WTC11 (cell line): ENCODE results near the gene MAP7. TPM values are rescaled to one million over a fixed set of nuclear protein-coding genes. Genes with fewer than 3 reads are reported as not detected.

ENCODE experiments used
- ATAC-seq: fragments of 200-7000 bp; cut with Tn5 transposase; 2 replicates; pipeline ENCODE4 v1.10.0; 2021; ENCODE audit warnings: mild to moderate bottlenecking, moderate library complexity
- CTCF ChIA-PET: fragments of 300-600 bp; sonication (Branson Sonifier 250); formaldehyde crosslinking; loops from one replicate; lab custom pipeline; 2021; ENCODE audit warnings: antibody characterized with exemption; lab: Charles Lee
- POLR2A ChIA-PET: fragments of 350-600 bp; sonication (Branson Sonifier 250); formaldehyde crosslinking; loops from one replicate; lab custom pipeline; 2021; ENCODE audit warnings: antibody characterized with exemption; lab: Charles Lee
- DNase-seq: peaks from one replicate; pipeline ENCODE4 v3.0.0; 2021; ENCODE audit warnings: low spot score
- H3K27ac Mint-ChIP-seq: 2 replicates; pipeline ENCODE4 v1.8.0; 2021; ENCODE audit warnings: mixed read lengths
- H3K27me3 Mint-ChIP-seq: 2 replicates; pipeline ENCODE4 v1.8.0; 2021; ENCODE audit warnings: low read depth, mild to moderate bottlenecking, moderate library complexity, mixed read lengths
- H3K36me3 Mint-ChIP-seq: 2 replicates; pipeline ENCODE4 v1.8.0; 2021; ENCODE audit warnings: mixed read lengths
- H3K4me1 Mint-ChIP-seq: 2 replicates; pipeline ENCODE4 v1.8.0; 2022; ENCODE audit warnings: mixed read lengths
- H3K4me3 Mint-ChIP-seq: 2 replicates; pipeline ENCODE4 v1.8.0; 2021; ENCODE audit warnings: mild to moderate bottlenecking, moderate library complexity, mixed read lengths
- H3K9me3 Mint-ChIP-seq: 2 replicates; pipeline ENCODE4 v1.8.0; 2021; ENCODE audit warnings: mixed read lengths
- ATF1 ChIP-seq: sonication (generic); formaldehyde crosslinking; IDR thresholded peaks from 2 replicates; pipeline ENCODE4 v1.8.1; 2023; ENCODE audit warnings: mild to moderate bottlenecking, moderate library complexity, missing genetic modification reagents
- E2F4 ChIP-seq: sonication (generic); formaldehyde crosslinking; IDR thresholded peaks from 2 replicates; pipeline ENCODE4 v1.8.1; 2022; ENCODE audit warnings: low read depth, mild to moderate bottlenecking, moderate library complexity, missing genetic modification reagents, borderline replicate concordance
- ELF4 ChIP-seq: sonication (generic); formaldehyde crosslinking; IDR thresholded peaks from 2 replicates; pipeline ENCODE4 v1.8.1; 2022; ENCODE audit warnings: low read depth, mild to moderate bottlenecking, moderate library complexity, missing genetic modification reagents
- ERG ChIP-seq: fragments of 250-450 bp; sonication (Bioruptor Pico); IDR thresholded peaks from 2 replicates; pipeline ENCODE4 v1.8.0; 2021; ENCODE audit warnings: mild to moderate bottlenecking
- ETV6 ChIP-seq: sonication (generic); formaldehyde crosslinking; IDR thresholded peaks from 2 replicates; pipeline ENCODE4 v1.8.1; 2022; ENCODE audit warnings: mild to moderate bottlenecking, missing genetic modification reagents
- FOXJ3 ChIP-seq: sonication (generic); formaldehyde crosslinking; IDR thresholded peaks from 2 replicates; pipeline ENCODE4 v1.9.0; 2021; ENCODE audit warnings: missing genetic modification reagents, mild to moderate bottlenecking, borderline replicate concordance
- GTF2I ChIP-seq: fragments of 250-450 bp; sonication (Bioruptor Pico); conservative IDR thresholded peaks from 2 replicates; pipeline ENCODE4 v1.4.0; 2021; ENCODE audit warnings: mild to moderate bottlenecking
- HMGXB4 ChIP-seq: sonication (generic); formaldehyde crosslinking; IDR thresholded peaks from 2 replicates; pipeline ENCODE4 v1.8.1; 2023; ENCODE audit warnings: mild to moderate bottlenecking, moderate library complexity, missing genetic modification reagents
- NR2C2 ChIP-seq: sonication (generic); formaldehyde crosslinking; IDR thresholded peaks from 2 replicates; pipeline ENCODE4 v1.8.0; 2022; ENCODE audit warnings: mild to moderate bottlenecking, missing genetic modification reagents
- OVOL2 ChIP-seq: fragments of 250-450 bp; sonication (Bioruptor Pico); IDR thresholded peaks from 2 replicates; pipeline ENCODE4 v1.9.0; 2021; ENCODE audit warnings: mild to moderate bottlenecking, borderline replicate concordance
- RELA ChIP-seq: sonication (generic); formaldehyde crosslinking; IDR thresholded peaks from 2 replicates; pipeline ENCODE4 v1.8.1; 2022; ENCODE audit warnings: missing genetic modification reagents, mild to moderate bottlenecking, borderline replicate concordance
- RORB ChIP-seq: fragments of 250-450 bp; sonication (Bioruptor Pico); IDR thresholded peaks from 2 replicates; pipeline ENCODE4 v1.9.0; 2021; ENCODE audit warnings: mild to moderate bottlenecking
- TEAD4 ChIP-seq: sonication (generic); formaldehyde crosslinking; IDR thresholded peaks from 2 replicates; pipeline ENCODE4 v1.8.0; 2022; ENCODE audit warnings: mild to moderate bottlenecking, missing genetic modification reagents
- ZBTB21 ChIP-seq: sonication (generic); formaldehyde crosslinking; IDR thresholded peaks from 2 replicates; pipeline ENCODE4 v1.8.1; 2023; ENCODE audit warnings: mild to moderate bottlenecking, missing genetic modification reagents, borderline replicate concordance
- ZNF317 ChIP-seq: sonication (generic); formaldehyde crosslinking; IDR thresholded peaks from 2 replicates; pipeline ENCODE4 v1.8.1; 2023; ENCODE audit warnings: low read depth, mild to moderate bottlenecking, moderate library complexity, missing genetic modification reagents, borderline replicate concordance
- ZNF423 ChIP-seq: fragments of 250-450 bp; sonication (Bioruptor Pico); IDR thresholded peaks from 2 replicates; pipeline ENCODE4 v2.1.2; 2022; ENCODE audit warnings: mild to moderate bottlenecking, moderate library complexity
- ZNF532 ChIP-seq: fragments of 250-450 bp; sonication (Bioruptor Pico); IDR thresholded peaks from 2 replicates; pipeline ENCODE4 v1.9.0; 2021; ENCODE audit warnings: mild to moderate bottlenecking, borderline replicate concordance
- ZSCAN18 ChIP-seq: fragments of 250-450 bp; sonication (Bioruptor Pico); IDR thresholded peaks from 2 replicates; pipeline ENCODE4 v2.1.2; 2022; ENCODE audit warnings: mild to moderate bottlenecking, moderate library complexity
- total RNA-seq: library from RNA; stranded (reverse); gene quantifications from 3 replicates; pipeline ENCODE4 v1.2.3, GENCODE V29; 2021

MAP7 gene
- total RNA-seq, 1 experiment from 2014 or later, result 56.6 TPM

GRCh38 chr6:136411025-136411325, 139.2 kb downstream of the MAP7 start (continued):
- no peak for TF ChIP-seq ELF4 (CRISPR knock-in tag)
- TF ChIP-seq, all 79 proteins: peak for 0

GRCh38 chr6:136410201-136411024, 139.8 kb downstream of the MAP7 start:
- no peak for TF ChIP-seq TEAD4 (CRISPR knock-in tag)
- TF ChIP-seq E2F4, result no peak
- no peak for TF ChIP-seq RELA
- no peak for TF ChIP-seq NR2C2 (CRISPR knock-in tag)
- TF ChIP-seq ZNF423, result no peak
- TF ChIP-seq ZBTB21 (CRISPR knock-in tag), result no peak

GRCh38 chr6:136409597-136409996, 140.6 kb downstream of the MAP7 start:
- no peaks in the 10 kb centered on the region for H3K27me3 Mint-ChIP-seq
- CTCF ChIA-PET, result no interaction called here
- H3K4me1 Mint-ChIP-seq, result peaks cover 11% of the 10 kb centered on the region
- H3K9me3 Mint-ChIP-seq, result no peaks in the 10 kb centered on the region
- no peak overlapping the region for H3K27ac Mint-ChIP-seq
- H3K4me3 Mint-ChIP-seq, result no peak overlapping the region
- peaks cover 3% of the 10 kb centered on the region for H3K36me3 Mint-ChIP-seq
- no peak for DNase-seq
- no peak for ATAC-seq
- TF ChIP-seq E2F4, result no peak
- TF ChIP-seq ETV6 (CRISPR knock-in tag), result no peak
- TF ChIP-seq ZNF317, result no peak
- no peak for TF ChIP-seq ZSCAN18
- no peak for TF ChIP-seq OVOL2 (CRISPR knock-in tag)
- TF ChIP-seq FOXJ3, result no peak
- no peak for TF ChIP-seq ZBTB21 (CRISPR knock-in tag)
- no peak for TF ChIP-seq ATF1 (CRISPR knock-in tag)
- no peak for TF ChIP-seq GTF2I (CRISPR knock-in tag)
- POLR2A ChIA-PET, result no interaction called here

More at GRCh38 chr6:136410201-136411024, 139.8 kb downstream of the MAP7 start:
- Mint-ChIP-seq H3K27me3 (no peaks in the 10 kb centered on the region), H3K36me3 (peaks cover 3% of the 10 kb centered on the region), H3K27ac (peak overlapping the region; percentile 71), H3K9me3 (no peaks in the 10 kb centered on the region), H3K4me1 (peaks cover 10% of the 10 kb centered on the region), H3K4me3 (no peak overlapping the region)
- DNase-seq (no peak), ATAC-seq (peak; percentile 58)
- ChIA-PET POLR2A (no interaction called here), CTCF (no interaction called here)

- no peak overlapping the region for H3K27ac Mint-ChIP-seq
- ChIA-PET POLR2A (no interaction called here), CTCF (interaction anchor here (0.6 kb wide), 1 partner anchor 352 kb away, joined by 3 read pairs; no protein-coding TSS in a partner anchor)
- no peaks in the 10 kb centered on the region for H3K27me3 Mint-ChIP-seq
- DNase-seq, result no peak
- ATAC-seq, result no peak
- no peak overlapping the region for H3K4me3 Mint-ChIP-seq
- H3K4me1 Mint-ChIP-seq, result peaks cover 11% of the 10 kb centered on the region
- peaks cover 3% of the 10 kb centered on the region for H3K36me3 Mint-ChIP-seq
- no peaks in the 10 kb centered on the region for H3K9me3 Mint-ChIP-seq
- TF ChIP-seq HMGXB4 (no peak), RORB (CRISPR knock-in tag) (no peak), ZNF532 (CRISPR knock-in tag) (no peak), ERG (no peak), E2F4 (no peak)
These were observed 142.0 kb downstream of the MAP7 start for GRCh38 chr6:136408204-136408603.
